Muscle of back (tissue), 13 donors: ENCODE data around the gene ADRM1. TPM values are rescaled to one million over a fixed set of nuclear protein-coding genes. Genes with fewer than 3 reads are reported as not detected.

Experiments used
- DNase-seq, 3 donors: peaks; one replicate each; pipeline versions ENCODE4 v3.0.0 to v3.0.0-alpha.2; 2013
- long read RNA-seq, 9 donors: transcript quantifications; one replicate each; lab custom pipeline, GENCODE V29; 2026
- polyA plus RNA-seq, 10 donors: library from polyadenylated mRNA; unstranded; fragments of 120-200 nt; gene quantifications; one replicate each; pipeline ENCODE4 v1.2.1, GENCODE V29; 2013; ENCODE audit not compliant: insufficient read length in 10 of 10

The ADRM1 gene, protein sequence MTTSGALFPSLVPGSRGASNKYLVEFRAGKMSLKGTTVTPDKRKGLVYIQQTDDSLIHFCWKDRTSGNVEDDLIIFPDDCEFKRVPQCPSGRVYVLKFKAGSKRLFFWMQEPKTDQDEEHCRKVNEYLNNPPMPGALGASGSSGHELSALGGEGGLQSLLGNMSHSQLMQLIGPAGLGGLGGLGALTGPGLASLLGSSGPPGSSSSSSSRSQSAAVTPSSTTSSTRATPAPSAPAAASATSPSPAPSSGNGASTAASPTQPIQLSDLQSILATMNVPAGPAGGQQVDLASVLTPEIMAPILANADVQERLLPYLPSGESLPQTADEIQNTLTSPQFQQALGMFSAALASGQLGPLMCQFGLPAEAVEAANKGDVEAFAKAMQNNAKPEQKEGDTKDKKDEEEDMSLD
- polyA plus RNA-seq = 10 to 100 TPM; 42.4 to 60.8 (median 50.8) TPM
- long read RNA-seq, donor 1, transcript ADRM1-201 (10 exons, 1,478 nt) = major isoform, 27 of 41 reads
- long read RNA-seq, donor 1, partial matches to known transcripts = 13 of 41 reads
- long read RNA-seq, donor 1, other reads (novel, unspliced or antisense) = 0 of 41 reads
- long read RNA-seq, donor 2, transcript ADRM1-201 (10 exons, 1,478 nt) = major isoform, 13 of 15 reads
- long read RNA-seq, donor 2, partial matches to known transcripts = 0 of 15 reads
- long read RNA-seq, donor 2, other reads (novel, unspliced or antisense) = 0 of 15 reads
- long read RNA-seq, donor 3 = 0 reads
- long read RNA-seq, donor 4, transcript ADRM1-201 (10 exons, 1,478 nt) = major isoform, 19 of 26 reads
- long read RNA-seq, donor 4, partial matches to known transcripts = 6 of 26 reads
- long read RNA-seq, donor 4, other reads (novel, unspliced or antisense) = 0 of 26 reads
- long read RNA-seq, donor 5, transcript ADRM1-201 (10 exons, 1,478 nt) = major isoform, 18 of 51 reads
- long read RNA-seq, donor 5, partial matches to known transcripts = 32 of 51 reads
- long read RNA-seq, donor 5, other reads (novel, unspliced or antisense) = 0 of 51 reads
- long read RNA-seq, donor 6, transcript ADRM1-201 (10 exons, 1,478 nt) = major isoform, 19 of 27 reads
- long read RNA-seq, donor 6, partial matches to known transcripts = 6 of 27 reads
- long read RNA-seq, donor 6, other reads (novel, unspliced or antisense) = 0 of 27 reads
- long read RNA-seq, donor 7, transcript ADRM1-201 (10 exons, 1,478 nt) = major isoform, 20 of 20 reads
- long read RNA-seq, donor 7, partial matches to known transcripts = 0 of 20 reads
- long read RNA-seq, donor 7, other reads (novel, unspliced or antisense) = 0 of 20 reads
- long read RNA-seq, donor 8, transcript ADRM1-201 (10 exons, 1,478 nt) = major isoform, 12 of 13 reads
- long read RNA-seq, donor 8, partial matches to known transcripts = 0 of 13 reads
- long read RNA-seq, donor 8, other reads (novel, unspliced or antisense) = 0 of 13 reads
- long read RNA-seq, donor 9, partial matches to known transcripts = 0 of 2 reads
- long read RNA-seq, donor 9, other reads (novel, unspliced or antisense) = 0 of 2 reads

GRCh38 chr20:62302341-62303061 lies at the start of gene ADRM1:
Gene ADRM1 (plus strand): TSS chr20:62302997. CDS start chr20:62303569, 572 bp downstream.
- DNase-seq = peak; percentile 98 to 99 (median 99)

GRCh38 chr20:62253398-62253797 lies 49.4 kb upstream of the ADRM1 start:
- DNase-seq = no peak

- DNase-seq = no peak
Measured at GRCh38 chr20:62254021-62254724, 48.6 kb upstream of the ADRM1 start.

DNA sequence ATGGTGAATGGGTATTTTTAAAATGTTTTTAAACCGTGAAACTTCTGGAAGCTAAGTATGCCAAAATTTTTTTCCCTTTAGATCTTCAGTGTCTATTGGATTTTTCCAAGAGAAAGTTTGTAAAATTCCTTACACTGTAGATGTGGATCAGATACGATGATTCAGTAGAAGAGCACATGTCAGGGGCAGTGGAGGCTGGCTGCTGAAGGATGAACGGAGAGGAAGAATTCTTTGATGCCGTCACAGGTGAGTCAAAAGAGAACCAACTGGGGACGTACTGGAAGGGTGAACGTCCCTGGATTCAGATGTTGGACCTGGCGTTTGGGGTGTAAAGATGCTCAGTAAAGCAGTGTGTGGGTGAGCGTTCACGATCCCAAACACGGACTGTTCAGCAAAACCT lies 46.8 kb upstream of the ADRM1 start:
- no peak for DNase-seq

DNA sequence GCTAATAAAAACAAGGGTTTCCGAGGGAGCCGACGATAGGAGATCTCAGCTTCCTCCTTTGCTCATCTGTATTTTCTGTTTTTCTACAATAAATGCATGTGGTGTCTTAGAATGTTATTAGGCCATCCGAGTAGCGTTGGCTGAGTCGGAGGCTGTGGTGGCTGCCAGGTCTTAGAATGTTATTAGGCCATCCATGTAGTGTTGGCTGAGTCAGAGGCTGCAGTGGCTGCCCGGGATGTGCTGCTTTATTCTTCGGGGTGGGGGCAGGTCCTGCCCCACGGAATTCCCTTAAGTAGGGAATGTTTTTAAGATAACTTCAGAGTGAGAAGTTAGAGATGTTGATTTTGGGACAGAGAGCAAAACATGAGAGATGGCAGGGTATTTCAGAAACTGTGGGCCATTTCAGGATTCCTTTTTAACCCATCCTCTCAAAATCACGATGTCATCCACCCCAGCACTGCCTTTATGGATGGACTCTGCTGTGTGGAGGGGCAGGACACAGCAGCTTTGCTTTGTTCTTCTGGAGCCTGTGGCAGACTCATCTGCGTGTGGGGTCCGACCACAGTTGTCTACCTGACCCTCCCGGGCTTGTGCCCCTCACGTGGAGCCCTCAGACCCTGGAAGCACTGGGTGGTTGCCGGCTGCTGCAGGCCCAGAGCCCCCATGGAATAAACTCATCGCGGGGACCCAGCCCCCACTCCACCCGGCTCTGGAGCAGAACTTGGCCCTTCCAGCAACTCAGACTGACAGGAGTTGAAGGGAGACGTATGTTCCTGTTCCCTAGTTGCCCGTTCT lies 44.1 kb upstream of the ADRM1 start:
- peak in 1 of 3 donors; percentile 26 for DNase-seq

- no peak for DNase-seq
Measured at GRCh38 chr20:62259294-62259565, 43.6 kb upstream of the ADRM1 start.

DNA sequence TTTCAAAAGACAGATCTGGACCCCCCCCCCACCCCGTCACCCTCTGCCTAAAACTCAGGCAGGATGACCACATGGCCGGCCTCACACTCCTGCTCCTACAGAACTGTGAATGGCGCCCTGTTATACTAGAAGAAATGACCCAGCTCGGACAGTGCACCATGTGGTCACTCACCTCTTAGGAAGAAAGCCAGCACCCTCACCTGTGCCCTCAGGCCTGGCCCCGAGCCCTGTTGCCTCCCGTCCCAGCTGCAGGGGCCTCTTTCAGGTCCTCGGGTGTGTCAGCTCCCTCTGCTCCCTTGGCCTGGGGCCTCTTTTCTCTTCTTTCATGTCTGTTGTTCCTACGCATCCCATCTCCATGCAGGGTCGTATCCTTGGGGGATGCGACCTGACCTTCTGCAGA lies 40.7 kb upstream of the ADRM1 start:
- no peak for DNase-seq

GRCh38 chr20:62263396-62263795 lies 39.4 kb upstream of the ADRM1 start:
- no peak for DNase-seq

GRCh38 chr20:62265365-62265764 lies 37.4 kb upstream of the ADRM1 start:
- no peak for DNase-seq

GRCh38 chr20:62266340-62266739 lies 36.5 kb upstream of the ADRM1 start:
- no peak for DNase-seq

DNA sequence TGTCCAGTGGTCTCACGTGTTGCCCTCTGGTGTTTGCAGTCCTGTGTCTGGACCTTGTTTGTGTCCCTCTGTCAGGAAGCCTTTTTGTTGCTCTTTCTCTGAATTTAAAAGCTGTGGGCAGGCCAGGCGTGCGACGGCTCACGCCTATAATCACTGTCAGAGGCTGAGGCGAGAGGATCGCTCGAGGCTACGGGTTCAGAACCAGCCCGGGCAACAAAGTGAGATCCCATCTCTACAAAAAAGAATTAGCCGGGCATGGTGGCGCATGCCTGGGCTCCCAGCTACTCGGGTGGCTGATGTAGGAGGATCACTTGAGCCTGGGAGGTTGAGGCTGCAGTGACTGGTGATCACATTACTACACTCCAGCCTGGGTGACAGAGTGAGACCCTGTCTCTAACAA lies 35.9 kb upstream of the ADRM1 start:
- no peak for DNase-seq

DNA sequence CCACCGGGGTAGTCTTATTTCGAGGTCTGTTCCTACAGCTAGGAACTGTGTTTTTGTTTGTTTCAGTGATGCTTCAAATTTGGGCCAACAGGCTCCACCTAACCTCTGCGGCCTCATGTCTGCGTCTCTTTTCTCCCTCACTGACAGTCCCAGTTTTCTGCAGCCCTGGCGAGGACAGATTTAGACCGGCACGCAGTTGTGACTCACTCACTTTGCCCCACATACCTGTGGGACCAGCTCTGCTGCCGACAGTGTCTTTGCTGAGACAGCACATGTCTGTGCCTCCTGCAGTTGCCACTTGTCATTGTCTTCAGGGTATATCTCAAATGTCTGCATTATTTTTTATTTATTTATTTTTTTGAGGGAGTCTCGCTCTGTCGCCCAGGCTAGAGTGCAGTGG lies 35.3 kb upstream of the ADRM1 start:
- peak in 1 of 3 donors; percentile 12 for DNase-seq

DNA sequence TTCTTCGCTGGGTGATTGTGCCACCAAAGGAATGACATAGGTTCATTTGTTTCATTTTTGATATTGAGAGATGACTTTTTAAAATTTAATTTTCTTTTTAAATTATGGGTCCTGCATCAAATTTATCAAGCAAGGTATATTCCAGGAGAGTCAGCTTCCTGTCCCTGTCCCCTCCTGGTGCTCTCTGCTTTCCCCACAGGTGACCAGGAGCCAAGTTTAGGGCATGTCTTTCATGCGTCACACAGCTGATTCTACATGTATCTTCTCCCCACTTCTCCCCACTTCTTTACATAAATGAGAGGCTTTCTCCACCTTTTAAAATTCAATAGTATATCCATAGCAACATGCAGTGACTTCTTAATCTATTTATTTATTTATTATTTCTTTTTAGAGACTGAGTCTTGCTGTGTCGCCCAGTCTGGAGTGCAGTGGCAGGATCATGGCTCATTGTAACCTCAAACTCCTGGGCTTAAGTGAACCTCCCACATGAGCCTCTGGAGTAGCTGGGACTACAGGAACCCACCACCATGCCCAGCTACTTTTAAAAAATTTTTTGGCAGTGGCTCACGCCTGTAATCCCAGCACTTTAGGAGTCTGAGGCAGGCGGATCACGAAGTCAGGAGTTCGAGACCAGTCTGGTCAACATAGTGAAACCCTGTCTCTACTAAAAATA lies 34.4 kb upstream of the ADRM1 start:
- no peak for DNase-seq

DNA sequence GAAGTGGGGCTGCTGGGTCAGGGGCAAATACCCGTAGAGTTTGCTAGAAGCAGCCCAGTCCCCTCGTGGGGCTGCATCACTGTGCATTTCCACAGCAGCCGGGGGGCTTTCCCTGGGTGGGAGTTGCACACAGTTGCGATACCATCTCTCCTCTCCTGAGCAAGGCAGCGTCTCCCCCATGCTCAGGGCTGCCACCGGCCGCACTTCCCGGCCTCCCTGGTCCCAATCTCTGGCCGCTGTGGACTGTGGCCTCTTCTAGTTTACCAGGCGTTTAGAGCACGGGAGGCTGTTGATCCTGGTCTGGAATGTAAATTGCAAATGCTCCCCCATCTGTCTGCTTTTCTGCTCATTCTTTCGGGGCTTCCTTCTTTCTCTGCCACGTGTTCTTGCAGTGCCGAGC lies 33.4 kb upstream of the ADRM1 start:
- DNase-seq = no peak

DNA sequence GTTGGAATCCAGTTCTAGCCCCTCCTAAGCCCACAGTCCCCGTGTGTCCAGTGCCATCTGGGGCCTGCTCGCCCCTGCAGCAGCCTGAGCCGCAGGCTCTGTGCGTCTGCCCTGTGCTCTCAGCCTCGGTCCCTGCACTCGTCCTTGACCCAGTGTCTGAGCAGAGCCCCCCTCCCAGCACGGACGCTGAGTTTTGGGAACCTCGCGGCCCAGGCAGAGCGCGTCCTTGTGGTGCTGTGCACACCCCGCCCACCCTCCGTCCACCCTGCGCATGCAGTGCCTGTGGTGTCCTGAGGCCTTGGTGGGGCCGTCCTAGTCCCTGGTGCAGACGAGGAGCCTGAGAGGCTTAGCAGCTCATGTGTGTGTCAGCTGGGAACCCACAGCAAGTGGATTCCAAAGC lies 32.9 kb upstream of the ADRM1 start:
- DNase-seq = no peak

- DNase-seq = no peak
Measured at GRCh38 chr20:62272200-62272599, 30.6 kb upstream of the ADRM1 start.

DNA sequence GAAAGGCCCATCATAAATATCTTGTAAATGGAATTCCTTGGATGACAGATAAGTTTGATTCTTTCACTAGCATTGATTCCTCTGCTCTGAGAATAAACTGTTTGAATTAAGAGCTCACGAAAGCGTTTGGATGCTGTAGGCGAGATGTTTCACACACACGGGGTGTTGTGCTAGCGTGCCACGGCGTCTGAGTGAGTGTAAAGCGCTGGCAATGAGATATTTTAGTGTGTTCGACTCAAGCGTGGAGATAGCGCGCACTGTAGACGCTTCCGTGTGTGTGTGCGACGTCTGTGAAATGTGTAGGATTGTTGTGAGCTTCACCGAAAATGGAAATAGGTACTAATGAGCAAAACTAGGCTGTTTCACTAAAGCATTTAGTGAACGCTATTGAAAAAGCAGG lies 29.4 kb upstream of the ADRM1 start:
- no peak for DNase-seq

GRCh38 chr20:62274332-62274950 lies 28.4 kb upstream of the ADRM1 start:
- DNase-seq = no peak
